ENCODE data around the gene AGBL5.

The AGBL5 gene, protein sequence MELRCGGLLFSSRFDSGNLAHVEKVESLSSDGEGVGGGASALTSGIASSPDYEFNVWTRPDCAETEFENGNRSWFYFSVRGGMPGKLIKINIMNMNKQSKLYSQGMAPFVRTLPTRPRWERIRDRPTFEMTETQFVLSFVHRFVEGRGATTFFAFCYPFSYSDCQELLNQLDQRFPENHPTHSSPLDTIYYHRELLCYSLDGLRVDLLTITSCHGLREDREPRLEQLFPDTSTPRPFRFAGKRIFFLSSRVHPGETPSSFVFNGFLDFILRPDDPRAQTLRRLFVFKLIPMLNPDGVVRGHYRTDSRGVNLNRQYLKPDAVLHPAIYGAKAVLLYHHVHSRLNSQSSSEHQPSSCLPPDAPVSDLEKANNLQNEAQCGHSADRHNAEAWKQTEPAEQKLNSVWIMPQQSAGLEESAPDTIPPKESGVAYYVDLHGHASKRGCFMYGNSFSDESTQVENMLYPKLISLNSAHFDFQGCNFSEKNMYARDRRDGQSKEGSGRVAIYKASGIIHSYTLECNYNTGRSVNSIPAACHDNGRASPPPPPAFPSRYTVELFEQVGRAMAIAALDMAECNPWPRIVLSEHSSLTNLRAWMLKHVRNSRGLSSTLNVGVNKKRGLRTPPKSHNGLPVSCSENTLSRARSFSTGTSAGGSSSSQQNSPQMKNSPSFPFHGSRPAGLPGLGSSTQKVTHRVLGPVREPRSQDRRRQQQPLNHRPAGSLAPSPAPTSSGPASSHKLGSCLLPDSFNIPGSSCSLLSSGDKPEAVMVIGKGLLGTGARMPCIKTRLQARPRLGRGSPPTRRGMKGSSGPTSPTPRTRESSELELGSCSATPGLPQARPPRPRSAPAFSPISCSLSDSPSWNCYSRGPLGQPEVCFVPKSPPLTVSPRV

DNA sequence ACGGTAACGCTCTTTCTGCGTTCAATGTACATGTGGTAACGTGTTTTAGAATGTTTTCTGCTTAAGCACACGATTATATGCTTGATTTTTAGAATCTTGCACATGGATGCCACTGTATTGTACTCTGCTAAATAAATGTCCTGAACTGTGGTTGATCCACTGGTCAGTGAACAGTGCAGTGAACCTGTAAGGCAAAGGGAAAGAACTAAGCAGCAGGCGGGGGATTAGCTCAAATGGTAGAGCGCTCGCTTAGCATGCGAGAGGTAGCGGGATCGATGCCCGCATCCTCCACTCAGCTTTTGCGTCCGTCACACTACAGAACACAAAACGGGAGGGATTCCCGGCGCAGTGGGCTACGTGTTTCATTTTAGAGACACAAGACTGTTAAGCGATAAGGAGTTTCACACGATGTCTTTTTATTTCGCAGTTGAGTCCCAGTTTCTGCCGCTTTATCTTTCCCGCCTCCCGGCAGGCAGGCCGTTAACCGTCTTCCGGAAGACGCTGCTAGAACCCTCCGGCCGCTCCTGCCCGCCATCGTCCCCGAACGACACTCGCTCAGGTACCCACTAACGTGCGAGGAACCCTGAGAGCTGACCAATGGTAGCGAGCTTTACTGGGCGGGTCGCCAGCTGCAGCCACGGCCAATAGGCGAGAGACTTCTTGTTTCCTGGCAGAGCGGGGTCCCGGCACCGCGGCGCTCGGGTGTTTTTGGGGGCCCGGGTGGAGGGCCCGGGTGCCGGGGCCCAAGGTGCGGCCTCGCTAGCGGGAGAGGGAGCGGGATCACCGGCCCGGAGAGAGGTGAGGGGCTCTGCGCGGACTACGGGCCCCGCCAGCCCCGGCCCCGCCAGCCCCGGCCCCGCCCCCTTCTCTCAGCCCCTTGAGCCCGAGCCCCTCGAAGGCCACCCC lies at the start of gene AGBL5:
TSS of gene AGBL5 (plus strand) at position 673 of the 906 bp plus-strand sequence. CDS start 1,291 bp downstream, outside the sequence.
- peak within 1 kb of the TSS; percentile 70 for H3K4me3 ChIP-seq (ENCODE audit: low read depth, low read length)
- peak; percentile 91 for DNase-seq (ENCODE audit: low read depth)
- TF ChIP-seq CTCF (IDR thresholded peaks at IDR 0.05; ENCODE audit: low read depth, low read length, missing control alignments) = no peak

DNA sequence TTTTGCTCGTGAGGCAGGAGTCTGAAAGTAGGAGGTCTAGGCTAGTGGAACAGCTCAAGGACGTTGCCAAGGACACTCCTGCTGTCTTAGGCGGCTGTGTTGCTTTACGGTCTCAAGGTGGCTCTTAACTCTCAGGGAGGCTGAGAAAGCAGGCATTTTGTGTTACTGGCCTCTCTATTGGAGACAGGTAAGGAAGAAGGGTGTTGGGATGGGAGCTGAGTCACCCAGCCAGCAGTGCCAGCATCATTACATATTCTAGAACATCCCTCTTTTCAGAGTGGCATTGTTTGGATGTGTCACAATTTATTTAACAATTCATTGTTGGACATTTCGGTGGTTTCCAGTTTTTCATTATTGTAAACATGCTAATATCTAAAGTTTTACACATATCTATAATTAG lies 49.5 kb upstream of the AGBL5 start:
- DNase-seq (ENCODE audit: low read depth) = no peak
- TF ChIP-seq CTCF (IDR thresholded peaks at IDR 0.05; ENCODE audit: low read depth, low read length, missing control alignments) = no peak
- H3K4me3 ChIP-seq (ENCODE audit: low read depth, low read length) = no peak overlapping the region

DNA sequence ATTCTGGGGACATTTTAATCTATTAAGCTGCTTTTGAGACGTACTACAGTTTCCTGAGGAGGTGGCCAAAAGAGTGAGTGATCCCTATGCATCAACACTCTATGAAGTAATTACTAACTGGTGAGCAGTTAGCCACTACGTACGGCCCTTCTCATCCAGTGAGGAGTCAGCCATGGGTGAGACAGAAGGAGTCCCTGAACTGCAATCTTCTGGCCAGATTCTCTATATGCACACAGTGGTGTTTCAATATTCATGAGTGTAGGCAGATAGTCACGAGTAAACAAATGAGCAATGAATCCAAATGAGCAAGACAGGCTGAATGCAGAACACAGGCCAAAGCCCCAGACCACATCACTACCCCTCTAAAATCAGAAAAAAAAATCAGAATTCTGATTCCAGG lies 48.5 kb upstream of the AGBL5 start:
- H3K4me3 ChIP-seq (ENCODE audit: low read depth, low read length) = no peak overlapping the region
- TF ChIP-seq CTCF (IDR thresholded peaks at IDR 0.05; ENCODE audit: low read depth, low read length, missing control alignments) = no peak
- no peak for DNase-seq (ENCODE audit: low read depth)

DNA sequence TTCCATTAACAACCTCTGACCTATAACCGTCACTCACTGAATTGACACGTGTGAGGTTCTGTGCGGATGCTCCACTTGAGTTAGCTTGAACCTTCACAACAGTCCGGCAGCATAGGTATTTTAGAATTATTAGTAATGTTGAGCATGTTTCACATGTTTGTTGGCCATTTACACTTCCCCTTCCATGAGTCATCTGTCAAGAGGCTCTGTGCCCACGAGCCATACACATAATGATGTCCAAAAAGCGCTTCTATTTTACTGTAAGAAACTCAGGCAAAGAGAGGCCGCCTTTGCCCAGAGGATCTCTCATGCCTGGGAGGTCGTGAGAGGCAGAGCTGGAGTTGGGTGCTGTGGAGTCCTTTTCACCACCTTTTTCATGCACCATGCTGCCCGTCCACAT lies 47.6 kb upstream of the AGBL5 start:
- no peak for TF ChIP-seq CTCF (IDR thresholded peaks at IDR 0.05; ENCODE audit: low read depth, low read length, missing control alignments)
- H3K4me3 ChIP-seq (ENCODE audit: low read depth, low read length) = no peak overlapping the region
- no peak for DNase-seq (ENCODE audit: low read depth)

DNA sequence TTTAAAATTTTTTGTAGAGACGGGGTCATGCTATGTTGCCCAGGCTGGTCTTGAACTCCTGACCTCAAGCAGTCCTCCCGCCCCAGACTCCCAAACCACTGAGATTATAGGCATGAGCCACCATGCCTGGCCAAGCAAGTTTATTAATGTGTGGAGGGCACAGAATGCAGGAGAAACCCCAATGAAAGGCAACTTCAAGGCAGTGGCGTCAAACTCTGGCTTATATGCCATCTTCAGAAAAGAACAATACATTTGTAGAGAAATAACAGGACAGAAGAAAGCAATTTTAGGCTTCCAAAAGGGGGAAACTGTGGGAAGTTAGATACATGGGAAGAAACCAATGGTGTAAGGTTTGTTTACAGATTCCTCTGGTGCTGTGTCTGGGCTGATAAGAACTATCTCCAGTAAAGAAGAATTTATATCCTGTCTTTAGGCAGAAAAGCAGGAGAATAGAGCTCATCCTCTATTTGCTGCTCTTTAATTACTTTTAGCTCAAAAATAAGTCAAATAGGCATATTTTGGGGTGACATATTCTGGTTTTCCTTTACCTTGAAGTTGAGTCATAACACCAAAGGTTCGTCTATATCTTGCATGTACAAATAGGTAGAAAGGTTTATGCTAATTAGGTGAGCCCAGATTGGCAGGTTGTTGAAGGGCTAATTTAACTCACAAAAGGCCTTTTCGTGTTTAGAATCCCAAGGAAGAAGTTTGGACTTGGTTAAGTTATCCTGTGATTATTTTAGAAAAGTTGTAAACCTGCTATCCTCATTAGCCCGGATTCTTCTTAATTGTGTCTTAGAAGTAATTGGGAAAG lies 44.7 kb upstream of the AGBL5 start:
- TF ChIP-seq CTCF (IDR thresholded peaks at IDR 0.05; ENCODE audit: low read depth, low read length, missing control alignments) = no peak
- H3K4me3 ChIP-seq (ENCODE audit: low read depth, low read length) = no peak overlapping the region
- no peak for DNase-seq (ENCODE audit: low read depth)
